ENCODE measurements around the gene MBNL1. TPM values are rescaled to one million over a fixed set of nuclear protein-coding genes. Genes with fewer than 3 reads are reported as not detected.
A peak's percentile ranks its signal among the peaks of the same experiment; 100 is the strongest.

Gene MBNL1
- total RNA-seq, 2 experiments from 2014 or later, result 163 to 174 TPM

GRCh38 chr3:152243721-152244516 lies 24.8 kb upstream of the MBNL1 start:
- Histone ChIP-seq H3K27ac (ENCODE audit: low read depth, low read length, poor library complexity, severe bottlenecking) (peak overlapping the region; percentile 89), H3K4me1 (ENCODE audit: insufficient read depth, low read length, poor library complexity, severe bottlenecking) (peaks cover 71% of the 10 kb centered on the region), H2AFZ (ENCODE audit: low read length) (peak overlapping the region; percentile 86)

GRCh38 chr3:152244517-152244888 lies 24.2 kb upstream of the MBNL1 start:
- H3K4me3 ChIP-seq (ENCODE audit: low read depth, low read length, poor library complexity, severe bottlenecking), result peak overlapping the region; percentile 65
- BruUV-seq (replicated peaks), result no TSS peak
- CTCF ChIA-PET (ENCODE audit: unreplicated experiment), result no interaction called here

More at GRCh38 chr3:152243721-152244516, 24.8 kb upstream of the MBNL1 start:
- no peak for TF ChIP-seq EZH2phosphoT487 (IDR thresholded peaks at IDR 0.05; ENCODE audit: borderline replicate concordance, low read depth, low read length)
- TF ChIP-seq CTCF (conservative IDR thresholded peaks at IDR 0.05; ENCODE audit: low read length), result no peak
- CTCF ChIA-PET (ENCODE audit: unreplicated experiment), result no interaction called here
- H3K79me2 ChIP-seq (ENCODE audit: insufficient read depth, low read depth, low read length), result peaks cover 32% of the 10 kb centered on the region; the same call in 1 of the 2 replicates
- peak overlapping the region; percentile 65 for H3K4me3 ChIP-seq (ENCODE audit: low read depth, low read length, poor library complexity, severe bottlenecking)
- peaks cover 13% of the 10 kb centered on the region; the same call in 1 of the 2 replicates for H3K9me3 ChIP-seq (ENCODE audit: low read length)
- H4K20me1 ChIP-seq (ENCODE audit: insufficient read depth, low read length), result no peaks in the 10 kb centered on the region
- intact Hi-C loops (cut with micrococcal nuclease; ENCODE audit: unreplicated experiment), result loop anchor here (1.0 kb wide), 1 partner anchor 46 kb away; no protein-coding TSS in a partner anchor
- no peaks in the 10 kb centered on the region for H3K9me2 ChIP-seq (ENCODE audit: insufficient read depth, low read length)
- peak; percentile 64 for DNase-seq (ENCODE audit: low spot score)
- peak overlapping the region; percentile 83 for H3K4me2 ChIP-seq (ENCODE audit: low read length)
- no TSS peak for BruUV-seq (replicated peaks)
- POLR2A ChIA-PET, result interaction anchor here (0.7 to 7.3 kb wide), 28 partner anchors 10 to 201 kb away, joined by 3 to 100 read pairs (median 4); partner anchors contain the start of gene MBNL1
- no peaks in the 10 kb centered on the region; the same call in 1 of the 2 replicates for H3K36me3 ChIP-seq (ENCODE audit: insufficient read depth, low read length)

More at GRCh38 chr3:152244517-152244888, 24.2 kb upstream of the MBNL1 start:
- intact Hi-C loops (cut with micrococcal nuclease; ENCODE audit: unreplicated experiment), result no loop called here
- peaks cover 32% of the 10 kb centered on the region; the same call in 1 of the 2 replicates for H3K79me2 ChIP-seq (ENCODE audit: insufficient read depth, low read depth, low read length)
- H3K9me2 ChIP-seq (ENCODE audit: insufficient read depth, low read length), result no peaks in the 10 kb centered on the region
- H3K4me2 ChIP-seq (ENCODE audit: low read length), result peak overlapping the region; percentile 83
- no peak for DNase-seq (ENCODE audit: low spot score)
- H3K4me1 ChIP-seq (ENCODE audit: insufficient read depth, low read length, poor library complexity, severe bottlenecking), result peaks cover 71% of the 10 kb centered on the region
- peak overlapping the region; percentile 89 for H3K27ac ChIP-seq (ENCODE audit: low read depth, low read length, poor library complexity, severe bottlenecking)
- POLR2A ChIA-PET, result interaction anchor here (0.7 to 7.3 kb wide), 26 partner anchors 11 to 200 kb away, joined by 3 to 100 read pairs (median 4); partner anchors contain the start of gene MBNL1
- no peaks in the 10 kb centered on the region; the same call in 1 of the 2 replicates for H3K36me3 ChIP-seq (ENCODE audit: insufficient read depth, low read length)
- no peak for TF ChIP-seq EZH2phosphoT487 (IDR thresholded peaks at IDR 0.05; ENCODE audit: borderline replicate concordance, low read depth, low read length)
- TF ChIP-seq CTCF (conservative IDR thresholded peaks at IDR 0.05; ENCODE audit: low read length), result no peak; the same call in 1 of the 2 replicates
- no peaks in the 10 kb centered on the region for H4K20me1 ChIP-seq (ENCODE audit: insufficient read depth, low read length)
- peak overlapping the region; percentile 86 for H2AFZ ChIP-seq (ENCODE audit: low read length)
- peaks cover 13% of the 10 kb centered on the region; the same call in 1 of the 2 replicates for H3K9me3 ChIP-seq (ENCODE audit: low read length)
